Activated T-helper 1 cell treated with anti-CD3 and anti-CD28 coated beads, Interleukin-2, amount 50 U/mL, for 16 hours (primary cell): ENCODE data around the gene EVX1.

Source experiments
- DNase-seq, 2 donors: peaks; one replicate each; pipeline ENCODE4 v3.0.0-alpha.2; 2020; ENCODE audit warnings: low read depth in 1 of 2, low spot score in 1 of 2

Gene EVX1

DNA sequence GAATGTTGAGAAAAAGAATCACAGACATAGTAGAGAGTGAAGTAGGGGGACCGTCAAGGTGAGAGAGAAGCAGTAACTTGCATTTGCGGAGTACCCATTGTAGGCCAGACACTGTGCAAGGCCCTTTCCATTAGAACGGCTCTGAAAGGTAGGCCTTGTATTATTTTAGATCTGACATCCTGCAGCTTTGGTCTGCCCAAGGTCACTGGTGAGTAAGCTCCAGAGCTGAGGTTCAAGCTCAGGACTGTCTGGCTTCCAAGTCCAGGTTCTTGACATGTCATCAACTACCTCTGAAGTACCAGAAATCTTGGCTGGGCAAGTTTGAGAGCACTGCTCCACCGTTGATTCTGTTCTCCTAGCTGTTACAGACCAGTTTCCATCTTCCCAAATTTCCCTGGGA, 13.2 kb upstream of the EVX1 start:
- DNase-seq, result no peak

DNA sequence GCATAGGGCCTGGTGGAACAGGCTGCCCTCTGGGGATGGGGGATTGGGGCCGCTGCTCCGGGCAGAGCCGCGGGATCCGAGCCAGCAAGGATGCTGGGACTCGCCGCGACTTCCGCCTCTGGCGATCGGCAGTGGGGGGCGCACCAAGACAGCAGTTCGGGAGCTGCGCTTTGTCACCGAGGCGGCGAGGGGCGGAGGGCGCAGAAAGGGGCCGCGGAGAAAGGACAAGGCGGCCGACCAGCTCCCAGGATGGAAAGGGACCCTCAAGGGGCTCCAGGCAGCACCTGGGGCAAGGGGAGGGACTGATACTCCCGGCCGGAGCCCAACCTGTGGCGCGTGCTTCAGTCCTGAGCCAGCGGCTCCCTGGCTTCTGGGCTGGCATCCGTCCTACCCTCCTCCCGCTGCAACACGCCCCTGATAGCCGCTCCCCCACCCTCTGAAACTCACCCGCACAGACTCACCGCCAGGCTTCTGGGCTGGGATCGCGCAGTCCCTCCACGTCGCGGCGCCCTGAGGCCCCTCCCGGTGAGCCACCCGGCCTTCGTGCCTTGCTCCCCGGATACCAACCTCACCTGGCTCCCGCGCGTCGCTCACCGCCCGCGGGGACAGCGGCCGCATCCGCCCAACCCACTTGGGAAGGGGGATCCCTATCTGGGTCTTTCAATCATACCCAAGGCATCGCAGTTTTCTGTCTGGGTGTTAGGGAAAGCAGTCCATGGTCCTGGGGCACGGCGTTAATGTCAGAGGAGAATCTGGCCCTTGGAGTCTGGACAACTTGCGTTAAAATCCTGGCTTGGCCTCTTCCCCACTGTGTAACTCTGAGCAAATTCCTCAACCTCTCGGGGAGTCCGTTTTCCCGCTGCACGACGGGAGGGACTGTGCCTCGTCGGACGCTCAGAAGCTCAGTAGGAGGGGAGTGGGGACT, 7.0 kb upstream of the EVX1 start:
- no peak for DNase-seq

DNA sequence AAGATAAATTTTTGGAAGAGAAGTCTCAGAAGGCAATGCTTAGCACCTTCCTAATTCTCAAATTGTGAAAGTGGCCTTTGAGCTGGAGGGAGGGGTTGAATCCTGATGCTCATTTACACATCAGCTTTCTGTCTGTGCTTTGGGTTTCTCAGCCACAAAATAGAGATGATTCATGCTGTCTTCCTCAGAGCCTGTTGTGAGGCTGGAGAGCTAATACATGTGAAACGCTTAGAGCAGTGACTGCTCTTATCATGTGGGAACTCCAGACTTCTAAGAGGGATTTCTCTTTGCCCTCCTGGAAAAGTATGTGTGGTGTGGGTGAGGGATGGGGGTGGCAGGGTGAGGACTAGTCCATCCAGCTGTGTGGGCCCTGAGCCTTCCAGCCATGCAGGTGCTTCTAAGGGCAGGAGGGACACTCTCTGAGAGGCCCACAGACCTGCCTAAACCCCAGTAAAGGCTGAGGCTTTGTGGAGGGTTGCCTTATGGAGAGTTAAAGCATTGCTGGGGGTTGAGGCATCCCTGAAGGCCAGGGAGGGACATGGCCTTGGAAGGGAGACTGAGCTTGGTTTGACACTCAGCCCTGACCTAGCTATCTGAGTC, 4.8 kb upstream of the EVX1 start:
- no peak for DNase-seq

DNA sequence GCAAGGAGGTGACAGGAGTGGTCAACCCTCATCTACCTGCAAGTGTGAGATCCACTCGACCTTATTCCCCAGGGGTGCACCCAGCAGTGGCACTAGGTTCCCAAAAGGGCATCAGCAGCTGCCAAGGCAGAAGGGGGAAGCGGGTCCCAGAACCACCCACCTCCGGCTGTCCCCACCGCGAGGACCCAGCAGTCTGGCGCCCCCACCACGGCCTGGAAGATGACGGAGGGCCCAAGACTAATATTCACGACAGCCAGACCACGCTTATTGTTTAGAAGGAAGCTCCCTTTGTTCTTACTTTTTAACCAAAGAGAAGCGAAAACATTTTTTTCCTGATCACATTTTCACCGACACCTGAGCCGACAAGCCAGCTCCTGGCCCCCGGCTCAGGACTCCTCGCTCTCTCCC, 3.6 kb upstream of the EVX1 start:
- no peak for DNase-seq

DNA sequence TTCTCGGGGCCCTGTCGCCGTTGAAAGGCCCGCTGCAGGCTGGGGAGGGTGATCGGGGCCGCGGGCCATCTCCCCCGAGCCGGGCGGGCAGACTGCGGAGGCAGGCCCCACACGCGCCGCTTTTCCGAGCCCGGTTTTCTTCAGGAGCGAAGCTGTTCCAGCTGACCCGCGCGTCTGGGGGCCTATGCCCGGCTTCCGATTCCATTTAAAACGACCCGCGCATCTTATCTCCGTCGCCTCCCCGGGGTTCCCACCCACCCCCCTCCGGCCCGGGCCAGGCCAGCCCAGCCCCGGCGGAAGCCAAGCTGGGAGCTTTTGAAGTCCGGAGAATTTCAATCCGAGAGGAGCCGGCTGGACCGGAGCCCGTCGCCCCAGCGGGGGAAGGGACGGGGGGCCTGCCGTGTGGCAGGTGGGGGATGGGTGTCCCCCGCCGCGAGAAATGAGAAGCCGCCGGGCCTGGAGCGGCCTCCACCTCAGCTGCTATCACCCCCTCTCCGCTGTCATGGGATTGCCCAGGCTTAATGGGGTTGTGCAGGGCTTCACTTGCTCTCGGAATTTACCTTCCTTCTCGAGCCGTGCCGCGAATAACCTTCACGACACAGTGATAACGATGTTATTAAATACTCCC, 3.1 kb upstream of the EVX1 start:
- no peak for DNase-seq

DNA sequence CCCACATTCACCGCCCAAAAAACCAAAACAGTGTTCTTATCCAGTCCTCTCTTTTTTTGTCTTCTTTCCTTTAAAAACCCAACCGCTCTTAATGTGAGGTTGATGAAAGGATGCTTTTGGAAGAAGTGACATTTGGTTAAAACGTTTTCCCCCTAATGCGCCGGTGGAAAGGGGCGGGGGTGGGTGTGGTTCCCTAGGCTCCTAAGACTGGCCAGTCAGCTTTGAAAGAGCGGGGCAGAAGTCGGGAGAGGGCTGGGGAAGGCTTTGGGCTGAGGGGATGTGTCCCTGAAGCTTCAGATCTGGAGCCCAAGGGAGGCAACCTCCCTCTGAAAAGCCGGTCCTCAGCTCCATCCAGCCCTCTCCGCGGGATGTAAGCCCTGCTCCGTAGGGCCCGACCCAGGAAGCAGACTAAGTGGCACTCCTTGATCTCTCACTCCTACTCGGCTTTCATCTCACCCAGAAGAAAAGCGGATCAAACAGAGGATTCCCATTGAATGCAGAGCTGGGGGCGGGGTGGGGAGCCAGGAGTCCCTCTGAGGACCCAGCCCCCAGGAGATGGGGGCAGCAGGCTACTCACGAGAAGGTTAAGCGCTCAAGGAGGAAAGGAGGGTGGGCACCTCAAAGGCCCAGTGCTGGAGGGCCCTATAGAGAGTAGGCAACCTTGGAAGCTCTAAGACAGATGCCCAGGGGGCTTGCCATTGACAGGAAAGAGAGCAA, 2.4 kb upstream of the EVX1 start:
- DNase-seq, result no peak

DNA sequence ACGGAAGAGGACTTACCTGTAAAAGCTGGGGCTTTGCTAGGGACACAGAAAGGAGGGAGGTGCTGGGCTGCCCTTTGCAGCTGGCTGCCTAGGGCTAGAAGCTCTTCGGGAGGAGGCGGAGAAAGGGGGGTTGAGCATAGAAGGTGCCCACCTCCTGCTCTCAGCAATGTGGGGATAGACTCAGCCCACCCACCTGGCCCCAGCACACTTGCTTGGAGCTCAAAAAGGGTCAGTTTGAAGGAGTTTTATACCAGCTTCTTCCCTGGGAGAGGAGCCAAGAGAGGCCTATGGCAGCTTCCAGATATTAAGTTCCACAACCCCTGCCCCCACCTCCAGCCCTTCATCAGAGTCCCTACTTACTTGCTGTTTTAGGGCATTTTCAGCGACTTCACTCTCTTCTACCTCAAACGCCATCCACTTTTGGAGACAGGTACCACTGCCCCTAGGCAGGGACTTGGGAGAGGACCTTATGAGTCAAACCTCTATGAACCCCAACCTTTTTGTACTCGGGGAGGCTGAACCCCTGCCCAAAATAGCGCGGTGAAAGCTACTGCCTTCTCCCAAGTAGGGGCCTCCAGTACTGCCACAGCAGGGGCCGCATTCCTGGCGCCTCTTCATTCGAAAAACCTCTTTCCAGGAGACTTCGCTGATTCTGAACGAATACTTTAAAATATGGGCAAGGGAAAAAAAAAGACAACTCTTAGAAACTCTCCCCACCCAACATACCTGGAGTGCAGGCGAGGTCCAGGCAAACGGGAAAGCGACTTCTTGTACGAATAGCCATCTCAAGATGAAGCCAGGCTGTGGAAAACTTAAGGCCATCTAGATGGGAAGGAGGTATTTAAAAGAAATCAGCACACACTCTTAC, 1.2 kb upstream of the EVX1 start:
- no peak for DNase-seq

DNA sequence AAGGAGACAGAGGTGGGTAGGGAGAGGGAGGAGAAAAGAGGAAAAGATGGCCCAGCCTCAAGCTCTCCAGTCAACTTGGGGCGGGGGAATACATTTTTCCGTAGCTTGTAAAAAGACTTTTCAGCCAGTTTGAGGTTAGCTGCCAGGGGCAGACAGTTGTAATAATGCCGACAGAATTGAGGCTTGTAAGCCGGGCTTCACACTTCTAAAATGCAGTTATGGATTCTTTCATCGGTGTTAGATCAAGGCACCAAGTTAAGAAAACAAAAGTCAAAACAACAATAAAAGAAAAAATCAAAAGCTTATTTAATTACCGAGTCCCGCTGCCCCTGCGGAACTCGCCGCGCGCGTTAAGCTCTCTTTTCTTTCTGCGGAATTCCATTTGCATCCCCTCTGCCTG, 448 bp upstream of the EVX1 start:
- no peak for DNase-seq

DNA sequence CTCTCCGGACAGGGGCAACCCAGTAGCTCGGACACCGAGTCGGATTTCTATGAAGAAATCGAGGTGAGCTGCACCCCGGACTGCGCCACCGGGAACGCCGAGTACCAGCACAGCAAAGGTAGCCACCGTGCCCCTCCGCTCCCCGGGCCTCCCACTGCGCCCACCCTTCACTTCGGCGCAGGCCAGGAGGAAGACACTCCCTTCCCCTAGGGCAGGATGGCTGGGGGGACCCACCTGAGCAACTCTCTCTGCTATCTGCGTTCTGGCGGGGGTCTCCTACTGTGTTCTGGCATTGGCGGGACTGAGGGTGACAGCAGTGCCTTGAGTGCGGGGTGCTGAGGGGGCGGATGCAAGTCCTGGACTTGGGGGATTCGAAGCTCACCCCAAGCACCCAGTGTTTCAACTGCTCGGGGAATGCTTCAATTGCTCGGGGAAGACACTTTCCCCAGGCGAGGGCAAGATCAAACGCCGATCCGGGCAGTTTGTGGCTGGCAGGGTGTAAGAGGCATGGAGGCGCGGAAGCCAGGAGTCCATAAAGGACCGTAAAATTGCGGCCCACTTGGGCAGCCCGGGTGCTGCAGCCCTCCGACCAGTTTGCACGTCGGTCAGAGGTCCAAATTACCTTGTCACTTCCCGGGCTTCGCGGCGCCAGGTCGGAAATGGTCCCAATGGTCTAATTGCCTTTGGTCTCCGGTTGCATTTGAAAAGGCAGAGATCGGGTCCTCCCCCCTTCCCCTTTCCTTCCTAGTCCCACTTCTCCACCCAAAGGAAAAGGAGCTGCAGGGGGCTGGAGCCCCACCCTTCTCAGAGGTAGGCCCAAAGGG, 950 bp downstream of the EVX1 start:
- no peak for DNase-seq

DNA sequence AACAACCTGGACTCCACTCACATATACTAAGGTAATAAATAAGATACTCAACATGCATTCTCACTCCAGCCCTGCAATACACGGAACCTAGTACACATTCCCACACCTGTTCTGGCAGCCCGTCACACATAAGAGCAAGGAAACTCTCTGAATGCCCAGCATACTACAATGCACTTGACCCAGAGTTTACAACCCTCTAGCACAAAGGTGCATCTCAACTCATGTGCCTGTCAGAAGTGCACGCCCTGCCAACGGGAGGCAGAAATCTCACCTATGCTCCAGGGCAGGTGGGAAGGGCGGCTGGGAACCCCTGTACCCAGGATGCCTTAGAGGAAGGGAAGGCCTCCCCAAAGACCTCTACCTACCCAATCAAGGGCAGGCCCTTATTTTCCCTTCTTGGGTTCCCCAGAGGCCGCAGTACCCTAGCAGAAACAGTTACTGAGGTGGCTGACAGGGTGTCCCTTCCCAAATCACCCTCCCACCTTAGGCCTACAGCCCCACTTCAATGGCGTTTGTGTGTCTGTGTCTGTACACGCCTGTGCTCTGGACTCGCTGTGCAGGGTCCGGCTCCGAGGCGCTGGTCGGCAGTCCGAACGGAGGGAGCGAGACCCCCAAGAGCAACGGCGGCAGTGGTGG, 2.0 kb downstream of the EVX1 start:
- DNase-seq, result no peak

DNA sequence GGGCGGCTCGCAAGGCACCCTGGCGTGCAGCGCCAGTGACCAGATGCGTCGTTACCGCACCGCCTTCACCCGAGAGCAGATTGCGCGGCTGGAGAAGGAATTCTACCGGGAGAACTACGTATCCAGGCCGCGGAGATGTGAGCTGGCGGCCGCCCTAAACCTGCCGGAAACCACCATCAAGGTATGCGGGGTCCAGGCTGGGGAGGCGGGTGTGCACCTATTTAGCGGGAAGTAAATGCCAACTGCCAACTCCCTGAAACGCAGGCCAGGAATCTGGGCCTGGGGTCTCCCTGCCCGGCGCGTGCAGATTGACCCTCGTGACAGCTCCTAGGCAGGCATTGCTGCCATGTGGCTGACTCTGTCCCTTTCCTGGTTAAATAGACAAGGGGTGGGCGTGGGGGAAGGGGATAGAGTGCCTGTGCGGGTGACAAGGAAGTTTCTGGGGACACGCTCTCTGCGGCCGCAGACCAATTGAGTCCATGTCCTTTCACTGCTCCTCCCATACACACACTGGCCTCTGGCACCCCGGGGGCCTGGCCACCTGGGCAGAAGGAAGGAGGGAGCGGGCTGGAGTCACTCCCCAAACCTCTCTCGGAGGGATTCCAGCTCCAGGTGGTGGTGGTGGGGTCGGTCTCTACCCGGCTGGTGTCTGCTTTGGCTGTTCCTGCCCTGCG, 2.7 kb downstream of the EVX1 start:
- no peak for DNase-seq

DNA sequence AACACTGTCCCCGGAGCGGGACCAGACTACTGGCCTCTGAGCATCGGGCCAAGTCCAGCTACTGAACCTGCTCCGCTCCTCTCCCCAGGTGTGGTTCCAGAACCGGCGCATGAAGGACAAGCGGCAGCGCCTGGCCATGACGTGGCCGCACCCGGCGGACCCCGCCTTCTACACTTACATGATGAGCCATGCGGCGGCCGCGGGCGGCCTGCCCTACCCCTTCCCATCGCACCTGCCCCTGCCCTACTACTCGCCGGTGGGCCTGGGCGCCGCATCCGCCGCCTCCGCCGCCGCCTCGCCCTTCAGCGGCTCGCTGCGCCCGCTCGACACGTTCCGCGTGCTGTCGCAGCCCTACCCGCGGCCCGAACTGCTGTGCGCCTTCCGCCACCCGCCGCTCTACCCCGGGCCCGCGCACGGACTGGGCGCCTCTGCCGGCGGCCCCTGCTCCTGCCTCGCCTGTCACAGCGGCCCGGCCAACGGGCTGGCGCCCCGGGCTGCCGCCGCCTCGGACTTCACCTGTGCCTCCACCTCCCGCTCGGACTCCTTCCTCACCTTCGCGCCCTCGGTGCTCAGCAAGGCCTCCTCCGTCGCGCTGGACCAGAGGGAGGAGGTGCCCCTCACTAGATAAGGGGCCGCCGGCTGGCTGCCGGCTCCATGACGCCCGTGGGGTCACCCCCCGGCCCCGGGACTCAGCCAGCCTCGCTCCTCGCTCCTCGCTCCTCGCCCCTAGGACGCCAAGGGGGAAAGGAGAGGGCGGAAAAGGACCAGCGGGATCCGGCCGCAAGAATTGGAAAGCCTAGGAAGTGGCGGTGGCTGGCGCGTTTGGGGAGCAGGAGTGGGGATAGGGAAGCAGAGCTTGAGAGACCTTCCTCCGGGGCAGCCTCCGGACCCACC, 3.4 kb downstream of the EVX1 start:
- DNase-seq, result no peak

DNA sequence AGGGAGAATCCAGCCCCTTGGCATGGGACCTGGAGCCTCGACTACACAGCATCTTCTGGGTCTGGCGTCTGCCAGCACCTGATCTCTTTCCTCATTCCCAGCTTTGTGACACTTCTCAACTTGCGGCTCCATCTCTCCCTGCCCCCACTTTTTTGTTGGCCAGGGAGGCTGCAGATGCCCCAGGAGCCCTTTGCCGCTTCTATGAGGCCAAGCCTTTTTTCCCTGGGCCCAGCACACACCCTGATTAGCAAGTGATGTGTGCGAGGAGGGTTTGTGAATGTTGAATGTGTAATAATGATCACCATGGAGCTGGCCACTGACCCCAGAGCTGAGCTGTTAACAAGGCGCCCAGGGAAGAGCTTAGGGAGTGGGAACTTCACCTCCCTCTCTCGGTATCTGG, 4.4 kb downstream of the EVX1 start:
- DNase-seq, result no peak

DNA sequence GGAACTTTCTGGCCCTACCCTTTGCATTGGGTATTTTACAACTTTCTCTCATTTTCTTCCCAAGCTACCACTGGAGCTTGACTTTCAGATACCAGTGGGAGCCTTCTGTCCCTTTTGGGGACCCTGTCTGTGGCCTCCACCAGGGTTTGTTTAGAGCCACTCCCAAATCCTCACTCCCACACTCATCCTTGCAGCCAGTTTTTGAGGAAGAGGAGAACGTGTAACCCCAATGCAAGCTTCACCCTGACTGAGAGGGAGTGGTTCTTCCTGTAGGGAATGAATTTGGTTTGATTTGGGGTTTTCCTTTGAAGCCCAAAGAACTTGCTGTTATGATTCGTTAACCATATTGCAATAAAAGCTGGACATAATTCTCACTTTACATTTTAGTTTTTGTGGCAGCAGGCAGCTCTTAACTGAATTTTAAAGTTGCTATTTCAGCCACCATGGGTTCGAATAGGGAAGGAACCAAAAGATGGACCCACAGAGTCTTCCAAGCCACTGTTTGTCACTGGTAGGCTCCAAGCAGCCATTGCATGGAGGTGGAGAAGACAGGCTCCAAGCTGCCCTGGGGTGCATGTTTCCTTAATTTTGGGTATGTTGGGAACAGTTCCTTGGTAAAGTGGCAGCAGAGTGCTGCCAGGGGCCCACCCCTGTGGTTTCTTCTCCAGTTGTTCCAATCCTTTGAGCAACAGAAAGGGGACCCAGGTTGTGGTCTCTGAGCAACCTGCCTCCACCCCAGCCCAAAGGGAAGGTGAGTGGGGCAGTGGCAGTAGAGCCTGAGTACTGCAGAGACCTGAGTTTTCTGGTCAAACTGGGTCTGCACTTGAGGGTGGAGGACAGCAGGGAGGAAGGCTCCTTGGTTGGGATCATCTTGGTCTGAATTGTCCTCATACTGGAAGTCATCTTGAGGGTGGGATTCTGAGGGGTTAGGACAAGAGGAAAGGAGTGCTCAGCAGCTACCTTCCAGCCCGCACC, 5.1 kb downstream of the EVX1 start:
- DNase-seq, result no peak

DNA sequence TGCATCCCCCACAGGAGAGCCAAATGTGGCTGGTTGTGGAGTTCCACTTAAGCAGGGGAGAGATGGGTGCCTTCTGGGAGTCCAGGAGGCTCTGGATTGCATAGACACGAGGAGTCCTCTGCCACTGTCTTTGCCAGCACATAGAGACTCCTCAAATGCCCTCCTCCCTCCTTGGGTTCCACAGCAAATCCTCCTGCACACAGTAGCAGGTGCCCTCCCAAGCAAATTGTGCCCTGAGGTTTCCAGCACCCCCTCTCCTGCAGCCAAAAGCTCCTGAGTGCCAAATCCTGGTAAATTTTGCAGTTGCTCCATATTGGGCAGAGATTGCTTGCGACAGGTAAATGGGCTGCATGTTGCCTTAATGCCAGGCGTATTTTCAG, 5.8 kb downstream of the EVX1 start:
- no peak for DNase-seq

DNA sequence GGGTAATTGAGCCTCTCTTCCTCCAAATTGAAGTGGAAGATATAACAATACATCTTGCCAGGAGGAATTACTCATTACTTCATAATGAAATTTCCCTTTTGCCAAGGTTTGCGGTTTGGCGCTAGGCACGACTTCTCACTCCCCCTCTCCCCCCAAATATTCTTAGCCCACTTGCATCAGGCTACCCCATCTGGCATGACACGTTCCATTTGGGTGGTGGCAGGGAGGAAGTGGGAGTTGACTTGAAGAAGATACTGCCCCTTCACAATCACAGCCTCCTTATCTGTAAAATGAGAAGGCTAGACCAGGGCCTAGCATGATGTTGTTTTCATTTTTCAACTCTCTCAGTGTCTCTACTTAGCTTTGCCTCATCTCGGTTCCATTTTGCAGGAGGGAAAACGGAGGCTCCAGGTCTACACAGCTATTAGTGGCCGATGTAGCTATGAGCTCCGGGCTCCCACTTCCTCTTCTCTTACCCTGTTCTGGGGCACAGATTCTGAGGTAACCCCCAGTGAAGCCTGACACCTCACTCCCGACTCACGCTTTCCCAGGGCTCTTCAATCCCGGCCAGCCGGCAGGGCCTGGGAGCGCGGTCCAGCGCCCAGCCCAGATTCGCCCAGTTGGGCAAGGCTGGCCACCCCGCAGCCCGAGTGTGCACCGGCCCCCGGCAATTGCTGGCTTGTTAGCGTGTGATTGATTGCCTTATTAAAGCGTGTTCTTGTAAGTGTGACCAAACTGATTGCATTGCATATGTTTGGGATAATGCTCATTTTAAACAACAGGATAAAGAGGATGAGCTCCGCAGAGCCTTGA, 6.5 kb downstream of the EVX1 start:
- no peak for DNase-seq
